HFF-Myc (cell line): ENCODE data around the gene PARD3B.

Source experiments
- DNase-seq: peaks from one replicate; pipeline ENCODE4 v3.0.0-alpha.2; 2011; ENCODE audit warnings: low read depth; ENCODE audit errors: extremely low read depth
- H3K4me3 ChIP-seq: replicated peaks from 2 replicates; pipeline ENCODE4 v1.5.1; 2011; ENCODE audit warnings: low read depth, mild to moderate bottlenecking, control low read depth, low read length
- TF ChIP-seq, protein P1 (sequence below): IDR thresholded peaks from 2 replicates; pipeline ENCODE4 v1.5.1; 2012; ENCODE audit warnings: mild to moderate bottlenecking, low read depth, low read length, control low read depth; ENCODE audit errors: missing control alignments

PARD3B gene

DNA sequence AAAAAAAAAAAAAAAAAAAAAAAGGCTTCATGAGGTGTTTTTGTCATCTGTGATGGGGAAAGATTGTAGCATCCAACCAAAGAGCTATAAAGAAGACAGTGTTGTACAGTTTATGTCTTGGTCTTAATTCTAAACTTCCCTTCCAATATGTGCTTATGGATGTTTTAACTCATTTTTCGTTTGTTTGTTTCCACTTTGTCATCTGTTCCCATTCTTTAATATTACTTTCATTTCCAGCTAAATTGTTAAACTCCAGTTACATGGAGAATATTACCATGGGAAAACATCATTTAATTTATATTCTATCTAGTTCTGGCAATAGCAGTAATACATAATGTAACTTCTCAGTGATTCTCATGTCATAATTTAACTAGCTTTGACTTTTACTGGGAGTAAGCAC, 792.9 kb downstream of the PARD3B start:
- no peak overlapping the region for H3K4me3 ChIP-seq
- no peak for DNase-seq
- TF ChIP-seq, protein P1, sequence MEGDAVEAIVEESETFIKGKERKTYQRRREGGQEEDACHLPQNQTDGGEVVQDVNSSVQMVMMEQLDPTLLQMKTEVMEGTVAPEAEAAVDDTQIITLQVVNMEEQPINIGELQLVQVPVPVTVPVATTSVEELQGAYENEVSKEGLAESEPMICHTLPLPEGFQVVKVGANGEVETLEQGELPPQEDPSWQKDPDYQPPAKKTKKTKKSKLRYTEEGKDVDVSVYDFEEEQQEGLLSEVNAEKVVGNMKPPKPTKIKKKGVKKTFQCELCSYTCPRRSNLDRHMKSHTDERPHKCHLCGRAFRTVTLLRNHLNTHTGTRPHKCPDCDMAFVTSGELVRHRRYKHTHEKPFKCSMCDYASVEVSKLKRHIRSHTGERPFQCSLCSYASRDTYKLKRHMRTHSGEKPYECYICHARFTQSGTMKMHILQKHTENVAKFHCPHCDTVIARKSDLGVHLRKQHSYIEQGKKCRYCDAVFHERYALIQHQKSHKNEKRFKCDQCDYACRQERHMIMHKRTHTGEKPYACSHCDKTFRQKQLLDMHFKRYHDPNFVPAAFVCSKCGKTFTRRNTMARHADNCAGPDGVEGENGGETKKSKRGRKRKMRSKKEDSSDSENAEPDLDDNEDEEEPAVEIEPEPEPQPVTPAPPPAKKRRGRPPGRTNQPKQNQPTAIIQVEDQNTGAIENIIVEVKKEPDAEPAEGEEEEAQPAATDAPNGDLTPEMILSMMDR: no peak

DNA sequence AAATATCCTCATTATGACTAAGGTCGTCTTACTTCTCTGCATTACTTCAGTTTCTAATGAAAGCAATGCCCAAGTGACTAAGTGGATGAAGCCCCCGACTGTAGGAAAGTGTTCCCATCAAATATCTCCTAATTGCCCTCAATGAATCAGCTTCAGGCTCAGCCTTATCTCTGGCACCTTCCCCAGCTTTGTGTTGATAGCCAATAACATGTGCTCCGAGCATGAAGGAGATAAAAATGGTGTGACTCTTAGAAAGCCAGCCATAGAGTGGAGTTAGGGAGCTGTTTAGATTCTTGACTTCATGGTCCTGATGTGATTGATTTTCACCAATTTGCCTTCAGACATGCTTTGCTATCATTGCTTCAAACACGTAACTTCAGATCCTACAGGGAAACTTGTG, 797.8 kb downstream of the PARD3B start:
- no peak for DNase-seq
- no peak overlapping the region for H3K4me3 ChIP-seq
- TF ChIP-seq, protein P1: no peak

DNA sequence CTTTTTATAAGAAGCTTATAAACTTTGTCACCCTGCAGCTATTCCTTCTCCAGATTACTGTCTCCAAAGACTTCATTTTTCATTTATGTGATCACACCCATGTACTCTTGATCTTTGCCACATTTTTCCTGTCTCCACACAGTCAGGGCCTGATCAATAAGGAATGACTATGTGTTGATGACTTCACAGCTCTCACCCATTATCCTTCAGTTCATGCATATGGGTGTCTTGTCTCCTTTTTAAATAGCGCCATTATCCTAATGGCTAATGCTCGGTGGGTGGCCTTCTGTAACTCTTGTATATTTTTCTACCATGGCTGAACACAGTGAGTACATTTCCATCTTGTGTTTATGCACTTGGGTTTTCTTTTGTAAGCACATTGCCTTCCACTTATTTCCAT, 801.4 kb downstream of the PARD3B start:
- TF ChIP-seq, protein P1: no peak
- no peak overlapping the region for H3K4me3 ChIP-seq
- no peak for DNase-seq

DNA sequence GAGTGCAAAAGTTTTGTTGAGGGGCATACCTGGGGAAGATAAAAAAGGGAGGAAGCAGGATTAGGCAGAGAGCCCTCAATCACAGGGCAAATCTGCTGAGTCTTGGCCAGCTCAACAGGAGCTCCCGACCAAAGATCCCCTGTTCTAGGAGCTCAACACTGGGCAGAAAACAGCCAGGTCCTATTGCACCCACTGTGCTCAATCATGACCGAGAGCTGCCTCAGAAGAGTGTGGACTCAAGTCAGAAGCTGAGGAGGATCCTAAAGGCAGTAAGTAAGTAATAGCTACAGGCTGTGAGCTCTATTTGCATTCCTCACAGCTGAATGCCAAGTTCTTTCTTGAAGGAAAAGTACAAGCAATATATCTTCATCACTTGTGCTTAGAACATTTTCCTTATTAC, 802.6 kb downstream of the PARD3B start:
- TF ChIP-seq, protein P1: no peak
- no peak for DNase-seq
- no peak overlapping the region for H3K4me3 ChIP-seq

DNA sequence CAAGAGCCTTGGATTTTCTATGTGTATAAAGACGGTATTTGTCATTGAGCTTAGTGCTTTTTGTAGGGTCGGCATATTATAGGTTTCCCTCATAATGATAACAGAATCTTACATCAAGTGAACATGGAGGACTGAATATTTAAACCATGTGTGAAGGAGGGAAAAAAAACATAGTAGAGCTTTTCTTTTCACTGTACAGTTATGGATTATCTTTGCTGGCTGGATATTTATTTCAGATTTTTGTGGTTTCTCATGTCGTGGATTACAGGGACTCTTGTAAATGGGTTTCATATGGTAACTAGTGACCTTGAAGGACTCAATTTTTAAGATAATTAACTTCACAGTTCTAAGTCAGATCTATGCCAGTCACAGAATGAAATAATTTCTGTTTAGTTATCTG, 806.8 kb downstream of the PARD3B start:
- TF ChIP-seq, protein P1: no peak
- H3K4me3 ChIP-seq: no peak overlapping the region
- no peak for DNase-seq

DNA sequence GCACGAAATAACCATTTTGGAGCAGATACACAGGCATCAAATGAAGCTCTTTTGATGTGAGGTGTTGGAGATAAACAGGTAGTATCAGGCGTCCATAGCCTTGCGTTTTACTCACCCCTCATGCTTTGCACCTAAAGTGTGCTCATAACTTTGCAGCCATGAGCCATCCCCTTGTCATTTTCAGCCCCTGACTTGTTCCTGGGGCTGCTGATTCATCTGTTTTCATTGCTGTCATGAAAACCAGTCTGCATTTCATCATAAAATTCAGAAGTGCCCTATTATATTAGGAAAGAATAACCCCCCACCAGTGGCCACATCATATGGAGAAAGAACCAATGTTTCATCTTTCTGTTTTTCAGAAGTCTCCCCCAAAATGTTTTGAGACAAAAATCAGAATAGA, 807.3 kb downstream of the PARD3B start:
- DNase-seq: no peak
- no peak overlapping the region for H3K4me3 ChIP-seq
- TF ChIP-seq, protein P1: no peak

DNA sequence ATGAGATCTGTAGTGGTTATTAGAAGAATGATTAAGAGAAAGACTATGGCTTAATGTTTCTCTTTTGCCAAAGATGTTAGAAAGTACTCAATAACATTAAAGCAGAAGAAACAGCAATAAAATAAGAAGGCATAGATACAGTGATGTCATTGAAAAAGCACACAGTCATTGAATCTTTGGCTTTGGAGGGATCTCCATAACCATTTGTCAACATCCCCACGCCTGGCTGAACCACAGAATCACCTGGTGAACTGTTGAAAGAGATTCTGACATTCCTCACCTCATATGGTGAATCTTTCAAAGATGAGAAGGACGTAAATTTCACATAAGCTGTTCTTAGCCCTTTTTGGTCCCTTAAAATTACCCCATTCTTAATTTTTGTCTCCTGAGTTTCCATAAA, 812.5 kb downstream of the PARD3B start:
- no peak overlapping the region for H3K4me3 ChIP-seq
- DNase-seq: no peak
- TF ChIP-seq, protein P1: no peak
